Measurements from ENCODE around the gene LTBP1. TPM values are rescaled to one million over a fixed set of nuclear protein-coding genes. Genes with fewer than 3 reads are reported as not detected.
A peak's percentile ranks its signal among the peaks of the same experiment; 100 is the strongest.

Gene LTBP1
- total RNA-seq, 1 experiment from 2014 or later = 119 TPM

DNA sequence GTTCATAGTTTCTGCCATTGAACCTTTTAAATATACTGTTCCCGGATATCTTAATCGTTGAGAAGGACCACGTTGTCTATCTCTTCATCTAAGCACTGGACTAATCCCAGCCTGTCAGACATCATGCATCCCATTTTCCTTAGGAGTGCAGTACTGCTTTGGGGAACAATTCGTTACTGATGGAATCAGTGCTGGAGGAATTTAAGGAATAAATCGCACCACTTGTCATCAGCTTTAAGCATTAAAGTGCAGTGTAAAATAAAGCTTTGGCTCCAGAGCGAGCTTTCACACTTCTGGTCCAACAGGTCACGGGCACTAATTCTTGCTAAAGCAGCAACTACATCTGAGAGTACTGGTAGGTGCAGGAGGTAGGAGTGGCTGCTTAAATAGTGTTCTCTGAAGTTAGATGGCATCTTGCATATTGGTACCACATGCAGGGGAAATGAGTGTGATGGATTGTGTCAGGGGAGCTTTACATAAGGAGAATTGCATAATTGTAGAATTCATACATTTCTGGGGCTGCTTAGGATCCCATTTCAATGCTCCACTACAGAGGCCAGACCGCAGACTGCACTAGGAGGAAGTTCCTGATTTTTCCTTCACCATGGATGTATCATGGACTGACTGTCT is 424.0 kb downstream of the LTBP1 start:
- no peaks in the 10 kb centered on the region for H3K9me3 Mint-ChIP-seq (ENCODE audit: unreplicated experiment)
- BruUV-seq (replicated peaks) = no TSS peak
- intact Hi-C loops (cut with micrococcal nuclease) = loop anchor here (5.0 kb wide), 1 partner anchor 233 kb away; no protein-coding TSS in a partner anchor
- H3K4me3 Mint-ChIP-seq (ENCODE audit: unreplicated experiment) = no peak overlapping the region
- peaks cover 13% of the 10 kb centered on the region for H3K4me1 Mint-ChIP-seq (ENCODE audit: insufficient read depth, unreplicated experiment)
- peak overlapping the region; percentile 53 for H3K27ac Mint-ChIP-seq (ENCODE audit: low read depth, unreplicated experiment)
- DNase-seq (ENCODE audit: unreplicated experiment) = no peak
- TF ChIP-seq, protein P1, sequence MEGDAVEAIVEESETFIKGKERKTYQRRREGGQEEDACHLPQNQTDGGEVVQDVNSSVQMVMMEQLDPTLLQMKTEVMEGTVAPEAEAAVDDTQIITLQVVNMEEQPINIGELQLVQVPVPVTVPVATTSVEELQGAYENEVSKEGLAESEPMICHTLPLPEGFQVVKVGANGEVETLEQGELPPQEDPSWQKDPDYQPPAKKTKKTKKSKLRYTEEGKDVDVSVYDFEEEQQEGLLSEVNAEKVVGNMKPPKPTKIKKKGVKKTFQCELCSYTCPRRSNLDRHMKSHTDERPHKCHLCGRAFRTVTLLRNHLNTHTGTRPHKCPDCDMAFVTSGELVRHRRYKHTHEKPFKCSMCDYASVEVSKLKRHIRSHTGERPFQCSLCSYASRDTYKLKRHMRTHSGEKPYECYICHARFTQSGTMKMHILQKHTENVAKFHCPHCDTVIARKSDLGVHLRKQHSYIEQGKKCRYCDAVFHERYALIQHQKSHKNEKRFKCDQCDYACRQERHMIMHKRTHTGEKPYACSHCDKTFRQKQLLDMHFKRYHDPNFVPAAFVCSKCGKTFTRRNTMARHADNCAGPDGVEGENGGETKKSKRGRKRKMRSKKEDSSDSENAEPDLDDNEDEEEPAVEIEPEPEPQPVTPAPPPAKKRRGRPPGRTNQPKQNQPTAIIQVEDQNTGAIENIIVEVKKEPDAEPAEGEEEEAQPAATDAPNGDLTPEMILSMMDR (IDR thresholded peaks at IDR 0.05; ENCODE audit: unreplicated experiment) = no peak
- no peaks in the 10 kb centered on the region for H3K27me3 Mint-ChIP-seq (ENCODE audit: insufficient read depth, unreplicated experiment)
- ChIA-PET CTCF (interaction anchor here (0.6 to 3.5 kb wide), 6 partner anchors 10 to 1205 kb away, joined by 3 to 39 read pairs (median 4); partner anchors contain the start of gene SLC30A6), POLR2A (interaction anchor here (0.9 to 1.3 kb wide), 2 partner anchors 79 to 95 kb away, joined by 3 read pairs; no protein-coding TSS in a partner anchor)
- peaks cover 44% of the 10 kb centered on the region for H3K36me3 Mint-ChIP-seq (ENCODE audit: insufficient read depth, unreplicated experiment)

DNA sequence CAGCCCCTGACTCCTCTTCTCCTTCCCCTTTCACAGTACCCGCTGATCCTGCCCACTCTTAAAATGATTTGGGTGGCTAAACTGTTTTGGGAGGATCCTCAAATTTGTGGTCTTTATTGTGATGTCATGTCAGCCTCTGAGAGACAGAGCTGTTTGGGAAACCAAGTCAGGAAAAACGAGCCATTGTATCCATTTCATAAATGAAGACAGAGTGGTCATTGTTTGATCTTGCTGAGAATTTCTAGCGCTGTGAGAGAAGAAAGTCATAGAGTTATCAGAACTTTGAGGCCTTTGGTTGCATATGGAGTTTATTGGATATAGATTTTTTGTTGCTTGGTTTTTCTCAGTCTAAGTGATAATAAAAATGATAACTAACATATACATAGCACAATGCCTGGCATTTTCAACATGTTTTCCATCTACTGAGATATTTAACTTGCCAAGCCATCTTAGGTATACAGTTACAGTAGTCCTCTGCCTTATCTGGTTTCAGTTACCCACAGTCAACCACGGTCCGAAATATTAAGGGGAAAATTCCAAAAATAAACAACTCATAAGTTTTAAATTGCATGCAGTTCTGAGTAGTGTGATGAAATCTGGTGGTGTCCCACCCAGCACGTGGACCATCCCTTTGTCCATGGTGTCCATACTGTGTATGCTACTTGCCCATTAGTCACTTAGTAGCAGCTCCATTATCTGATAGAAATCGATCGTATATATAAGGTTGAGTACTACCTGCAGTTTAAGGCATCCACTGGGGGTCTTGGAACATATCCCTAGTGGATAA is 424.7 kb downstream of the LTBP1 start:
- H3K4me1 Mint-ChIP-seq (ENCODE audit: insufficient read depth, unreplicated experiment) = peaks cover 13% of the 10 kb centered on the region
- DNase-seq (ENCODE audit: unreplicated experiment) = no peak
- H3K27me3 Mint-ChIP-seq (ENCODE audit: insufficient read depth, unreplicated experiment) = no peaks in the 10 kb centered on the region
- peaks cover 37% of the 10 kb centered on the region for H3K36me3 Mint-ChIP-seq (ENCODE audit: insufficient read depth, unreplicated experiment)
- BruUV-seq (replicated peaks) = no TSS peak
- no peaks in the 10 kb centered on the region for H3K9me3 Mint-ChIP-seq (ENCODE audit: unreplicated experiment)
- peak overlapping the region; percentile 53 for H3K27ac Mint-ChIP-seq (ENCODE audit: low read depth, unreplicated experiment)
- H3K4me3 Mint-ChIP-seq (ENCODE audit: unreplicated experiment) = no peak overlapping the region
- ChIA-PET CTCF (interaction anchor here (0.5 to 3.5 kb wide), 30 partner anchors 9 to 606 kb away, joined by 3 to 39 read pairs (median 4); no protein-coding TSS in a partner anchor), POLR2A (interaction anchor here (0.8 to 0.9 kb wide), 2 partner anchors 96 to 237 kb away, joined by 3 read pairs; no protein-coding TSS in a partner anchor)
- TF ChIP-seq, protein P1 (IDR thresholded peaks at IDR 0.05; ENCODE audit: unreplicated experiment) = no peak
- intact Hi-C loops (cut with micrococcal nuclease) = loop anchor here (5.0 kb wide), 1 partner anchor 234 kb away; no protein-coding TSS in a partner anchor

DNA sequence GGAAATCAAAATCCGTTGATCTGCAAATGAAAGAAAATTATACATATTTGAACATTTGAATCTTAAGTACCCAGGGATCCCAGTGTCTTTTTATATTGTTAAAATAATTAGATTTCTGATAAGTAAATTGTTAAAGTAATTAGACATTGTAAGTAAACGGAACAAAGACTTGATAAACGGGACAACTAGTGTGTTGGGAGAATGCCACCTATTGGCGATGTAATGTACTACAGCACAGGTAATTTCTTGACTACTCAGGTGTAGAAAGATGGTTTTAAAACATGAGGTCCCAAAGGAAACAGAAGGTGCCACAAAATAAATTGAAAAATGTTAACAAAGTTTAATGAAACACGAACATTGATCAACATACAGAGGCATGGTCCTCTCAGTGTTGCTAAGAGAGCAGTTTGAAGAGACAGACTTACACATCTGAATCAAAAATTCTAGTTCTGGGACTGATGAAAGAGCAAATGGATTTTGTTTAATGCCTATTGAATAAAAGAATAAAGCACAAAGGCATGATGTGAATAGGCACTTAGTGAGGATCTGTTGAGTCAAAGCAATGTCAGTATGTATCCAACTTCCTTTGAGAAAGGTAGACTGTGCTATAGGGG is 426.3 kb downstream of the LTBP1 start:
- Mint-ChIP-seq H3K27ac (ENCODE audit: low read depth, unreplicated experiment) (no peak overlapping the region), H3K36me3 (ENCODE audit: insufficient read depth, unreplicated experiment) (peaks cover 42% of the 10 kb centered on the region), H3K9me3 (ENCODE audit: unreplicated experiment) (no peaks in the 10 kb centered on the region), H3K4me3 (ENCODE audit: unreplicated experiment) (no peak overlapping the region), H3K4me1 (ENCODE audit: insufficient read depth, unreplicated experiment) (peaks cover 13% of the 10 kb centered on the region), H3K27me3 (ENCODE audit: insufficient read depth, unreplicated experiment) (no peaks in the 10 kb centered on the region)
- ChIA-PET POLR2A (no interaction called here), CTCF (interaction anchor here (0.6 to 3.5 kb wide), 27 partner anchors 8 to 828 kb away, joined by 3 to 39 read pairs (median 4); no protein-coding TSS in a partner anchor)
- intact Hi-C loops (cut with micrococcal nuclease) = loop anchor here (1.0 to 5.0 kb wide), 3 partner anchors 236 to 601 kb away; no protein-coding TSS in a partner anchor
- DNase-seq (ENCODE audit: unreplicated experiment) = peak; percentile 73
- no TSS peak for BruUV-seq (replicated peaks)
- TF ChIP-seq, protein P1 (IDR thresholded peaks at IDR 0.05; ENCODE audit: unreplicated experiment) = peak; percentile 72

Measured in MCF 10A (cell line).